Raji (cell line): Measurements from ENCODE around the gene MAPK10.

Experiments used
- POLR2A ChIP-seq: IDR thresholded peaks from 2 replicates; pipeline ENCODE4 v1.6.1; 2011; ENCODE audit warnings: low read depth, low read length, control low read depth; ENCODE audit not compliant: insufficient read depth

The MAPK10 gene

GRCh38 chr4:86122404-86122803 lies 237.4 kb downstream of the MAPK10 start:
- TF ChIP-seq POLR2A = no peak

- no peak for TF ChIP-seq POLR2A
Measured at GRCh38 chr4:86118711-86119110, 241.1 kb downstream of the MAPK10 start.

GRCh38 chr4:86117705-86118302 lies 242.0 kb downstream of the MAPK10 start:
- TF ChIP-seq POLR2A = no peak

GRCh38 chr4:86114563-86114962 lies 245.3 kb downstream of the MAPK10 start:
- TF ChIP-seq POLR2A = no peak

- TF ChIP-seq POLR2A = no peak
Measured at GRCh38 chr4:86108834-86109233, 251.0 kb downstream of the MAPK10 start.

GRCh38 chr4:86108137-86108536 lies 251.7 kb downstream of the MAPK10 start:
- TF ChIP-seq POLR2A = no peak

GRCh38 chr4:86107112-86107511 lies 252.7 kb downstream of the MAPK10 start:
- TF ChIP-seq POLR2A = no peak

- TF ChIP-seq POLR2A = no peak
Measured at GRCh38 chr4:86106475-86106874, 253.4 kb downstream of the MAPK10 start.

GRCh38 chr4:86101841-86102240 lies 258.0 kb downstream of the MAPK10 start:
- no peak for TF ChIP-seq POLR2A

GRCh38 chr4:86101410-86101809 lies 258.4 kb downstream of the MAPK10 start:
- TF ChIP-seq POLR2A = no peak

- no peak for TF ChIP-seq POLR2A
Measured at GRCh38 chr4:86100539-86101215, 259.2 kb downstream of the MAPK10 start.

GRCh38 chr4:86099348-86099747 lies 260.5 kb downstream of the MAPK10 start:
- no peak for TF ChIP-seq POLR2A

GRCh38 chr4:86098691-86099090 lies 261.2 kb downstream of the MAPK10 start:
- no peak for TF ChIP-seq POLR2A

- no peak for TF ChIP-seq POLR2A
Measured at GRCh38 chr4:86096373-86096772, 263.5 kb downstream of the MAPK10 start.

- TF ChIP-seq POLR2A = no peak
Measured at GRCh38 chr4:86092684-86093083, 267.2 kb downstream of the MAPK10 start.

GRCh38 chr4:86091201-86091600 lies 268.7 kb downstream of the MAPK10 start:
- no peak for TF ChIP-seq POLR2A

GRCh38 chr4:86089781-86090323 lies 270.0 kb downstream of the MAPK10 start:
- TF ChIP-seq POLR2A = no peak

- no peak for TF ChIP-seq POLR2A
Measured at GRCh38 chr4:86089053-86089452, 270.8 kb downstream of the MAPK10 start.
